ENCODE measurements around the gene PHYKPL. TPM values are rescaled to one million over a fixed set of nuclear protein-coding genes. Genes with fewer than 3 reads are reported as not detected.
"Not testable (repeated sequence)": the region's sequence is repeated elsewhere in the genome, so short reads cannot be mapped to it uniquely, and the experiment has no call there.

The PHYKPL gene
- total and polyA plus RNA-seq, 8 donors, result 71.9 to 155 (median 133) TPM

- Histone ChIP-seq H3K27me3 (no peaks in the 10 kb centered on the region), H3K9me3 (no peaks in the 10 kb centered on the region), H3K4me1 (peaks cover 21 to 60% of the 10 kb centered on the region in 2 donors), H3K36me3 (no peaks in the 10 kb centered on the region), H3K27ac (peak overlapping the region in 1 of 2 donors; percentile 95), H3K4me3 (no peak overlapping the region)
- ATAC-seq (peak; percentile 23), DNase-seq (peak in 2 of 4 donors; percentile 70 to 85)
- intact Hi-C loops (cut with DNase I), result no loop called here
- TF ChIP-seq CTCF (IDR thresholded peaks at IDR 0.05), result no peak
Measured at GRCh38 chr5:178241231-178241663, 8.6 kb upstream of the PHYKPL start.

- peaks cover 24 to 64% of the 10 kb centered on the region in 2 donors for H3K4me1 ChIP-seq
- H3K4me3 ChIP-seq, result no peak overlapping the region
- peak overlapping the region; percentile 59 to 95 for H3K27ac ChIP-seq
- no peaks in the 10 kb centered on the region for H3K9me3 ChIP-seq
- DNase-seq, result peak in 1 of 4 donors; percentile 53
- no peaks in the 10 kb centered on the region for H3K36me3 ChIP-seq
- intact Hi-C loops (cut with DNase I), result no loop called here
- H3K27me3 ChIP-seq, result no peaks in the 10 kb centered on the region
- no peak for TF ChIP-seq CTCF (IDR thresholded peaks at IDR 0.05)
- peak; percentile 2 for ATAC-seq
Measured at GRCh38 chr5:178240766-178241165, 8.2 kb upstream of the PHYKPL start.

- Histone ChIP-seq H3K27ac (peak overlapping the region; percentile 59 to 95), H3K4me3 (no peak overlapping the region), H3K36me3 (no peaks in the 10 kb centered on the region), H3K27me3 (no peaks in the 10 kb centered on the region), H3K4me1 (peaks cover 24 to 69% of the 10 kb centered on the region in 2 donors), H3K9me3 (no peaks in the 10 kb centered on the region)
- intact Hi-C loops (cut with DNase I), result no loop called here
- ATAC-seq, result no peak
- peak in 1 of 4 donors; percentile 69 for DNase-seq
- TF ChIP-seq CTCF (IDR thresholded peaks at IDR 0.05), result no peak
Measured at GRCh38 chr5:178240341-178240741, 7.7 kb upstream of the PHYKPL start.

- intact Hi-C loops (cut with DNase I); H3K4me3 ChIP-seq; H3K9me3 ChIP-seq; ATAC-seq; H3K36me3 ChIP-seq; H3K27me3 ChIP-seq: not testable (repeated sequence)
- Histone ChIP-seq H3K4me1 (peaks cover 24 to 74% of the 10 kb centered on the region in 2 donors), H3K27ac (peak overlapping the region; percentile 59 to 95)
- peak in 1 of 4 donors; percentile 77 for DNase-seq
Measured at GRCh38 chr5:178239626-178240301, 7.2 kb upstream of the PHYKPL start.

- Histone ChIP-seq H3K36me3 (no peaks in the 10 kb centered on the region), H3K4me3 (no peak overlapping the region), H3K27ac (peak overlapping the region; percentile 73 to 95), H3K27me3 (no peaks in the 10 kb centered on the region), H3K9me3 (no peaks in the 10 kb centered on the region), H3K4me1 (peaks cover 24 to 83% of the 10 kb centered on the region in 2 donors)
- ATAC-seq (no peak), DNase-seq (peak in 1 of 4 donors; percentile 81)
- intact Hi-C loops (cut with DNase I), result no loop called here
- no peak for TF ChIP-seq CTCF (IDR thresholded peaks at IDR 0.05)
Measured at GRCh38 chr5:178238711-178239592, 6.3 kb upstream of the PHYKPL start.
